T-cell (primary cell): ENCODE data around the gene GULP1. TPM values are rescaled to one million over a fixed set of nuclear protein-coding genes. Genes with fewer than 3 reads are reported as not detected.

Experiments used
- ATAC-seq, 4 experiments: fragments of 200-7000 bp in 3 of 4; fragments of 150-1000 bp in 1 of 4; cut with Tn5 transposase; replicated peaks in 1 of 4; 1 replicate in 3 of 4; 2 replicates in 1 of 4; pipeline ENCODE4 v1.10.0; 2021; ENCODE audit warnings: moderate library complexity in 3 of 4, mild to moderate bottlenecking in 2 of 4, moderate number of reproducible peaks in 1 of 4
- CTCF ChIA-PET, 2 donors: fragments of 300-600 bp; sonication (Branson Sonifier 250); formaldehyde crosslinking; loops; one replicate each; lab custom pipeline; 2022; ENCODE audit warnings: antibody characterized with exemption in 2 of 2; lab: Charles Lee
- POLR2A ChIA-PET, 2 donors: fragments of 300-600 bp; sonication (Branson Sonifier 250); formaldehyde crosslinking; loops; one replicate each; lab custom pipeline; 2022; ENCODE audit warnings: antibody characterized with exemption in 2 of 2; lab: Charles Lee
- DNase-seq, 35 experiments: peaks; one replicate each; pipeline versions ENCODE4 v3.0.0 to v3.0.0-alpha.2; 2013 to 2023
- H3K27ac ChIP-seq: one replicate; pipeline ENCODE4 v1.5.1; 2013; ENCODE audit warnings: low read length
- H3K27me3 ChIP-seq, 2 experiments: replicated peaks in 1 of 2; 1 replicate in 1 of 2; 2 replicates in 1 of 2; pipeline versions ENCODE4 v1.6.1 to v1.7.0; 2013; ENCODE audit warnings: low read length in 1 of 2, mixed read lengths in 1 of 2; ENCODE audit not compliant: control insufficient read depth in 2 of 2, insufficient read depth in 2 of 2; ENCODE audit errors: extremely low read depth in 1 of 2
- H3K36me3 ChIP-seq, 2 donors: 1 replicate in 1 of 2; 2 replicates in 1 of 2; pipeline versions ENCODE4 v1.6.1 to v1.7.0; 2013; ENCODE audit warnings: low read length in 1 of 2; ENCODE audit not compliant: control insufficient read depth in 2 of 2, insufficient read depth in 1 of 2; ENCODE audit errors: extremely low read depth in 1 of 2
- H3K4me1 ChIP-seq, 2 experiments: 1 replicate in 1 of 2; 2 replicates in 1 of 2; pipeline versions ENCODE4 v1.6.1 to v1.7.0; 2013; ENCODE audit warnings: low read length in 2 of 2, mixed read lengths in 1 of 2; ENCODE audit not compliant: insufficient read depth in 2 of 2, control insufficient read depth in 1 of 2; ENCODE audit errors: extremely low read depth in 1 of 2
- H3K4me3 ChIP-seq, 2 donors: 1 replicate in 1 of 2; 2 replicates in 1 of 2; pipeline versions ENCODE4 v1.5.1 to v1.7.0; 2013; ENCODE audit warnings: mild to moderate bottlenecking in 2 of 2, low read length in 1 of 2, moderate library complexity in 1 of 2; ENCODE audit not compliant: control insufficient read depth in 1 of 2; ENCODE audit errors: extremely low read depth in 1 of 2
- H3K9me3 ChIP-seq: 2 replicates; pipeline ENCODE4 v1.7.0; 2013
- H3K27ac Mint-ChIP-seq, 2 donors: one replicate each; pipeline ENCODE4 v1.8.0; 2020 to 2021; ENCODE audit warnings: mild to moderate bottlenecking in 2 of 2, mixed read lengths in 2 of 2
- H3K27me3 Mint-ChIP-seq, 2 donors: one replicate each; pipeline ENCODE4 v1.8.0; 2021 to 2022; ENCODE audit warnings: mixed read lengths in 2 of 2
- H3K36me3 Mint-ChIP-seq: one replicate; pipeline ENCODE4 v1.8.0; 2021; ENCODE audit warnings: mixed read lengths
- H3K4me1 Mint-ChIP-seq, 3 donors: one replicate each; pipeline ENCODE4 v1.8.0; 2020 to 2022; ENCODE audit warnings: mixed read lengths in 3 of 3, mild to moderate bottlenecking in 1 of 3
- H3K4me3 Mint-ChIP-seq, 3 donors: one replicate each; pipeline ENCODE4 v1.8.0; 2020 to 2022; ENCODE audit warnings: mild to moderate bottlenecking in 3 of 3, mixed read lengths in 3 of 3, moderate library complexity in 3 of 3
- H3K9me3 Mint-ChIP-seq, 3 donors: one replicate each; pipeline ENCODE4 v1.8.0; 2020 to 2022; ENCODE audit warnings: mixed read lengths in 3 of 3
- WGBS: methylation state at CpG from one replicate; pipeline ENCODE4 v1.1.5; 2013; ENCODE audit warnings: missing lambda C conversion rate; ENCODE audit not compliant: insufficient coverage; 5-methylcytosine and 5-hydroxymethylcytosine counted together
- total RNA-seq, 35 experiments: library from RNA in 6 of 35; stranded (reverse) in 6 of 35; fragments of 120-200 nt in 1 of 35; gene quantifications; one replicate each; pipeline versions ENCODE4 v1.2.1 to v1.2.4 and lab custom pipeline; 2013 to 2026

GULP1 gene
- total RNA-seq, 5 donors from 2014 or later (not counting 1 experiment from before 2014, with no cell fraction given), result 0.13 to 0.47 (median 0.13) TPM; not detected in 2

GRCh38 chr2:188399159-188399558, 107.5 kb downstream of the GULP1 start:
- H3K36me3 ChIP-seq, result no peaks in the 10 kb centered on the region
- H3K4me3 ChIP-seq, result no peak overlapping the region
- H3K27ac Mint-ChIP-seq, result no peak overlapping the region
- peaks cover 0 to 3% of the 10 kb centered on the region in 2 donors for H3K27me3 Mint-ChIP-seq
- no peaks in the 10 kb centered on the region for H3K27me3 ChIP-seq
- no peaks in the 10 kb centered on the region for H3K4me1 Mint-ChIP-seq
- ChIA-PET POLR2A (no interaction called here), CTCF (no interaction called here)
- no peaks in the 10 kb centered on the region for H3K4me1 ChIP-seq
- no peak overlapping the region for H3K4me3 Mint-ChIP-seq
- peaks cover 3 to 5% (median 4%) of the 10 kb centered on the region in 3 donors for H3K9me3 Mint-ChIP-seq
- DNase-seq (no peak), ATAC-seq (no peak)
- no peaks in the 10 kb centered on the region for H3K36me3 Mint-ChIP-seq
- H3K9me3 ChIP-seq, result no peaks in the 10 kb centered on the region
- H3K27ac ChIP-seq, result no peak overlapping the region
- WGBS, result no CpG with 5 or more reads among the region's 3 CpGs

GRCh38 chr2:188403676-188404075, 112.0 kb downstream of the GULP1 start:
- Histone ChIP-seq H3K27me3 (peaks cover 0 to 4% of the 10 kb centered on the region in 2 experiments), H3K36me3 (no peaks in the 10 kb centered on the region), H3K4me3 (no peak overlapping the region), H3K27ac (no peak overlapping the region), H3K4me1 (no peaks in the 10 kb centered on the region), H3K9me3 (no peaks in the 10 kb centered on the region)
- POLR2A ChIA-PET, result no interaction called here
- CTCF ChIA-PET, result no interaction called here
- Mint-ChIP-seq H3K4me1 (no peaks in the 10 kb centered on the region), H3K9me3 (peaks cover 0 to 9% (median 3%) of the 10 kb centered on the region in 3 donors), H3K36me3 (no peaks in the 10 kb centered on the region), H3K4me3 (no peak overlapping the region), H3K27ac (no peak overlapping the region), H3K27me3 (no peaks in the 10 kb centered on the region)
- no peak for DNase-seq
- ATAC-seq, result no peak

GRCh38 chr2:188404341-188405004, 112.8 kb downstream of the GULP1 start:
- CTCF ChIA-PET, result no interaction called here
- Histone ChIP-seq H3K9me3 (no peaks in the 10 kb centered on the region), H3K27ac (no peak overlapping the region), H3K4me1 (no peaks in the 10 kb centered on the region), H3K27me3 (peaks cover 0 to 4% of the 10 kb centered on the region in 2 experiments), H3K36me3 (no peaks in the 10 kb centered on the region), H3K4me3 (no peak overlapping the region)
- POLR2A ChIA-PET, result interaction anchor here in 1 of 2 donors (0.6 kb wide), 1 partner anchor 82 kb away, joined by 3 read pairs; no protein-coding TSS in a partner anchor
- Mint-ChIP-seq H3K4me1 (no peaks in the 10 kb centered on the region), H3K4me3 (no peak overlapping the region), H3K27ac (no peak overlapping the region), H3K27me3 (no peaks in the 10 kb centered on the region), H3K36me3 (no peaks in the 10 kb centered on the region), H3K9me3 (peaks cover 0 to 9% (median 3%) of the 10 kb centered on the region in 3 donors)
- no peak for ATAC-seq
- no peak for DNase-seq
- WGBS, result 42% methylated on average over 4 of the region's 5 CpGs

GRCh38 chr2:188406414-188406813, 114.7 kb downstream of the GULP1 start:
- WGBS, result no CpG with 5 or more reads among the region's 1 CpG
- CTCF ChIA-PET, result no interaction called here
- Mint-ChIP-seq H3K36me3 (no peaks in the 10 kb centered on the region), H3K27me3 (no peaks in the 10 kb centered on the region), H3K27ac (no peak overlapping the region), H3K4me1 (no peaks in the 10 kb centered on the region), H3K9me3 (peaks cover 0 to 18% (median 3%) of the 10 kb centered on the region in 3 donors), H3K4me3 (no peak overlapping the region)
- DNase-seq, result no peak
- no peak for ATAC-seq
- Histone ChIP-seq H3K9me3 (no peaks in the 10 kb centered on the region), H3K36me3 (no peaks in the 10 kb centered on the region), H3K27ac (no peak overlapping the region), H3K27me3 (peaks cover 0 to 4% of the 10 kb centered on the region in 2 experiments), H3K4me3 (no peak overlapping the region), H3K4me1 (no peaks in the 10 kb centered on the region)
- POLR2A ChIA-PET, result no interaction called here

GRCh38 chr2:188410504-188411235, 119.0 kb downstream of the GULP1 start:
- Mint-ChIP-seq H3K4me3 (no peak overlapping the region), H3K36me3 (no peaks in the 10 kb centered on the region), H3K9me3 (peaks cover 4 to 22% (median 11%) of the 10 kb centered on the region in 3 donors), H3K27me3 (no peaks in the 10 kb centered on the region), H3K27ac (no peak overlapping the region), H3K4me1 (no peaks in the 10 kb centered on the region)
- Histone ChIP-seq H3K36me3 (no peaks in the 10 kb centered on the region), H3K4me3 (no peak overlapping the region), H3K9me3 (no peaks in the 10 kb centered on the region), H3K27me3 (no peaks in the 10 kb centered on the region), H3K27ac (no peak overlapping the region), H3K4me1 (no peaks in the 10 kb centered on the region)
- WGBS, result 94% methylated on average over 3 of the region's 5 CpGs
- CTCF ChIA-PET, result no interaction called here
- ATAC-seq (no peak), DNase-seq (no peak)
- POLR2A ChIA-PET, result no interaction called here

- H3K4me1 Mint-ChIP-seq, result no peaks in the 10 kb centered on the region
- no peak overlapping the region for H3K4me3 Mint-ChIP-seq
- no peak for ATAC-seq
- Histone ChIP-seq H3K4me3 (no peak overlapping the region), H3K9me3 (no peaks in the 10 kb centered on the region), H3K36me3 (no peaks in the 10 kb centered on the region), H3K4me1 (no peaks in the 10 kb centered on the region), H3K27me3 (no peaks in the 10 kb centered on the region), H3K27ac (no peak overlapping the region)
- DNase-seq, result no peak
- peaks cover 4 to 16% (median 8%) of the 10 kb centered on the region in 3 donors for H3K9me3 Mint-ChIP-seq
- H3K36me3 Mint-ChIP-seq, result no peaks in the 10 kb centered on the region
- H3K27ac Mint-ChIP-seq, result no peak overlapping the region
- POLR2A ChIA-PET, result no interaction called here
- CTCF ChIA-PET, result interaction anchor here in 1 of 2 donors (0.5 kb wide), 1 partner anchor 48 kb away, joined by 3 read pairs; no protein-coding TSS in a partner anchor
- WGBS, result no CpG with 5 or more reads among the region's 6 CpGs
- no peaks in the 10 kb centered on the region for H3K27me3 Mint-ChIP-seq
These were observed 120.5 kb downstream of the GULP1 start for GRCh38 chr2:188412190-188412589.
